DMS 273 treated with DMSO at 0.1 percent for 48 hours (cell line): ENCODE results near the gene TLX2.

ENCODE experiments used
- DNase-seq: peaks from one replicate; lab custom pipeline; 2025; lab: John Stamatoyannopoulos, UW

Gene TLX2

DNA sequence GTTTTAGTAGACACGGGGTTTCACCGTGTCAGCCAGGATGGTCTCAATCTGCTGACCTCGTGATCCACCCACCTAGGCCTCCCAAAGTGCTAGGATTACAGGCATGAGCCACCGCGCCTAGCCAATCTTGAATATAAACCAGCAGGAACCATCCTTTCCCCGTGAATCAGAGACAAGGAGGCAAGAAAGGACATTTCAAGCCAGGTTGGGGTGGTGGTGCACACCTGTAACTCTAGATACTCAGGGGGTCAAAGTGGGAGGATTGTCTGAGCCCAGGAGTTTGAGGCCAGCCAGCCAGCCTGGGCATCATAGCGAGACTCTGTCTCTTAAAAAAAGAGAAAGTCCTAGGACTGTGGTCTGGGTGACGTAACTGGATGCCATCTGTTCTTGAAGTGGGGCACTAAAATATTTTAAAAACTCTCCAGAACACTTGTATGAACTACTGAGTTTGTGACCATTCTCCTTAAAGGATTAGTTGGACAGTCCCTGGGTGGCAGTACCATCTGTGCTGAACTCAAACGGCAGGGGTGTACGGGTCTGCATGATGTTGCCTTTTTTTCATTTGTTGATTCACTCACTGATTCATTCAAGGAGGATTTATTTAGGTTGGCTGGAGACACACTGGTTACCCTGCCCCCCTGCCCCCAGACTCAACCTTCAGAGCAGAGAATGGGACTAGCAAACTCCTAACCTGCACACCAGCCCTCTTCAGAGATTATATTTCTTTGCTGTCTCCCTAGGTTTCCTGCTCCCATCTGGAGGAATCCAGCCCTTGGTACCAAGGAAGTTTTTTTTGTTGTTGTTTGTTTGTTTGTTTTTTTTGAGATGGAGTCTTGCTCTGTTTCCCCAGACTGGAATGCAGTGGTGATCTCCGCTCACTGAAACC is 2.9 kb upstream of the TLX2 start:
- peak; percentile 29 for DNase-seq

DNA sequence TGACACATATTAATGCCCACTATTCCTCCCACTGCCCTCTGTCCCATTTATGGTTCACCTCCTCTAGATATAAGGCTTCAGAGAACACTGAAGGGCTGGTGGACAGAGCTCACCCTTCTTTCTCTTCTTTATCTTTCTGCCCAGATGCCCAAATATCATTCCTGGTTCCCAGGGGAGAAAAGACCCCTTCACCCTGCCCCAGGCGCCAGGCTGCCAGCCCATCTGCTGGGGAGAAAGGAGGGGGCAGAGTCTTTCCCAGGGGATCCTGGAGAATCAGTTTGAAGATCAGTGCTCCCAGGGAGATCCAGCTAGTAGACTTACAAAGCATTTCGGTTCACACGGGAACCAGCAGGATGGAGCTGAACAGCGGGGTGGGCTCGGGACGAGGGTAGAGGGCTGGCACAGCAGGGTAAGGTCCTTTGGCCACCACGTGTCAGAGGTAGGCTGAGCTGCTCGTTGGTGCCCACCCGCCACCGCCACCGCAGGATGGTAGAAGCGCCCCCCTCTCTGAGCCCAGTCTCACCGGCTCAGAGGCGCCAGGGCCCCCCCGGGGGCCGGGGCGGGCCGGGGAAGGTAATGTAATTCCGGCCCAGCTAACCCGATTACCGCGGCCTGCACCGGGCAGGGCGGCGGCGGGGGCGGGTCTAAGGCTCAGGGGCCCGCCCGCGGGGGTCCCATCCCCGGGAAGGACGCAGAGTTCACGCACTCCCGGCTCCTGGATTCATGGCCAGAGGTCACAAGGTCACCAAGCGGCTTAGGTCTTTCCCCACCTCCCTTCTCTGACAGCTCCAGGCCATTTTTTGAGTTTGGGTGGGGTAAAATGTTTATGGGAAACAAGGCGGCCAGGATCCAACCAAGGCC is 1.3 kb upstream of the TLX2 start:
- DNase-seq, result no peak

DNA sequence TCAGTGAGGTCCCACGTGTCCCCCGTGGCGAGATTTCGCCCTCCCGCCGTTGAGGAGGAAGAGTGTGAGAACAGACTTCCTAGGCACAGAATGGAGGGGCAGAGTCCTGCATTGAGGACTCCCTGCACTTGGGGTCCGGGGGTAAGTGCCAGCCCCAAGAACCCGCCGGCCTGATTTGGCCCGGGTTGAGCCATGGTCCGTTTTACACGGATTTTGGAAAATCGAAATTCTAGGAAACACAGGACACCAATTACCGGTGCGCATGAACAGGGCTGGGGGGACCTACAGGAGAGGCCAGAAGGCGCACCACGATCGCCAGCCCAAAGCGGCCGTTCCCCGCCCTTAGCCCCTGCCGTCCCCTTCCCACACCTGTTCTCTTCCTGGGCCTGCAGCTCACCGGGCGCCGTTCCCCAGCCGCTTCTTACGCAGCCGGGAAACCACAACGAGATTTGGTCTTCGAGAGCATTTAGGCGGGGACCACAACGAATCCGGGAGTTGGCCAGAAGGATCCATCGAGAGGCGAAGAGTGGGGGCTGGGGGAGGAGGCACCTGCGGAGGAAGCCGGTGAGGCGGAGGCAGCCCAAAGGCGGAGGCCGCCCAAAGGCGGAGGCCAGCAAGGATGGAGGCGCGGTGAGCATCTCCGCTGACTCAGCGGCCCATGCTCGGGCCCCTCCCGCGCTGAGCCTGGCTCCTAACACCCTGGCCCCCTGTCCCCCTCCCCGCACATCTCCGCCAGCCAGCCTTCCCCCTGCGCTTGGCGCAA is 464 bp upstream of the TLX2 start:
- DNase-seq, result no peak

DNA sequence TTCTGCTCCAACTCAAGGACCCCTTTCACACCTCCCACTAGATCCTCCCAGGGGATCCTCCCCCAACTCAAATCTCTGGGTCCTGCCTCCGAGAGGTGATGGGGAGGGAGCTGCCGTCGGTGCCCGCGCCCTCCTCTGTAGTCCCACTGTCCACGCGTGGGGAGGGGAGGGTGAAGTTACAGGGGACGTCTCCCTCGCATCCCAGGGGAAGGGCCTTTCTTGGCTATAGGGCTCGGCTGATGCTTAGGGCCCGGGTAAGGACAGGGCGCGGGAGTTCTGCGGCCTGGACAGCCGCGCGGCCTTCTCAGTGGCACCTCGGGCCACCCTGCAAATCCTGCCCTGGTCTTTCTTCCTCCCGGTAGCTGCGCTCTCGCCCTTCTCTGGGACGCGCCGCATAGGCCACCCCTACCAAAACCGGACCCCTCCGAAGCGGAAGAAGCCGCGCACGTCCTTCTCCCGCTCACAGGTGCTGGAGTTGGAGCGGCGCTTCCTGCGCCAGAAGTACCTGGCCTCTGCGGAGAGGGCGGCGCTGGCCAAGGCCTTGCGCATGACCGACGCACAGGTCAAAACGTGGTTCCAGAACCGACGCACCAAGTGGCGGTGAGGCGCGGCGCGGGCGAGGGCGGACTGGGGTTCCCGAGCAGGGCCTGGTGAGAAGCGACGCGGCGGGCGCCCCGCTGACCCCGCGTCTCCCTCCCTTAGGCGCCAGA is 1.2 kb downstream of the TLX2 start:
- no peak for DNase-seq

DNA sequence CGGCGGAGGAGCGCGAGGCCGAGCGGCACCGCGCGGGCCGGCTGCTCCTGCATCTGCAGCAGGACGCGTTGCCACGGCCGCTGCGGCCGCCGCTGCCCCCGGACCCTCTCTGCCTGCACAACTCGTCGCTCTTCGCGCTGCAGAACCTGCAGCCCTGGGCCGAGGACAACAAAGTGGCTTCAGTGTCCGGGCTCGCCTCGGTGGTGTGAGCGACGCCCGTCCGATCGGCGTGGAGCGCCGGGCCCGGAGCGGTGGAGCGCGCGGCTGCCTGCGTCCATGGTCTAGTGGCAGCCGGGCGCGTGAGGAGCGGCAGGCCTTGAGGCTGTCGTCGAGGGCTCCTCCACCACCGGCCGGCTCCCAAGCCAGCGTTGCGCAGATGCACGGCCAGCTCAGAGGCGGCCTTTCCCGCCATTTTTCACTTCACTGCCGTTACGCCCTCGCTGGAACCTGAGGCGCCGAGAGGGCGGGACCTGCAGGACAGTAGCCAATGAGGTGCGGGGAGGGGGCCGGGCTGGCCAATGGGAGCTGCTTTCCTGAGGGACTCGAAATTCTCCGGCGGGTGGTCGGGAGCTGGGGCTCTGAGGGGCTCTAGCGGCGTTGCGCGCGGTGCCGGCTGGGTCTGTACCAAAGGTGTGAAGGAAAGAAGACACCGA is 1.9 kb downstream of the TLX2 start:
- no peak for DNase-seq

DNA sequence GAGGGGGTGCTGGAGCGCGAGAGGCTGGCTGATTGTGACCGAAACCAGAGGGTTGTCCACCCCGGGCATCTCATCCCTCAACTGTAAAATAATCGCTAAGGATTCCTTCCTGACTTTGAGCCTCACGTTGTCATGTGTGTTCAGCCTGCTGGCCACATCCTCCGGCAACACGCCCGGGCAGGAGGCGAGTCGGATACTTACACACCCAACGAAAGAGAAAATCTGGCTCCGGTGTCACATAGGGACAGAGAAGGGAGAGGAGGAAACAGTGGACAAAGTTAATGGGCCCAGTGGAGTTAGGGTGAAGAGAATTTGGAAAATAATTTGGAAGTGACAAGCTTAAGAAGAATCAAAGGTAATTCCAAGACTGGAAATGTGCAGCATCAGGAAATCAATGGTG is 2.4 kb downstream of the TLX2 start:
- DNase-seq, result no peak

DNA sequence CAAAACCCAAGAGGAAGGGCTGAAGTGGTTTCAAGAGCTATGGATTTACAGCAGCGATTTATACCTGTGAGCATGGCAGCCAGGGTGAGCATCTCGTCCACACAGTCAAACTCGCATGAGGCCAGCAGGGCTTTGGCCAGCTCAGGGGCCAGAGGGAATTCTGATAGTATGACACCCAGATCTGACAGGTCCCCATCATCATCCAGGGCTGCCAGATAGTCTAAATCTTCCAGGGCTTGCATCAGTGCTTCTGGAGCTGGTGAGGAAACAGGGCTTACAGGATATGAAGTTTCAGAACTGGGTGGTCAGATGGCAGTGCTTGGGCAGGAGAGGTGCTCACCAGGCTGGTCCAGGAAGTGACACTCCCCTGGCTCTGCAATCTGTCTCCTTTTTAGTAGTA is 8.3 kb downstream of the TLX2 start:
- DNase-seq, result no peak

DNA sequence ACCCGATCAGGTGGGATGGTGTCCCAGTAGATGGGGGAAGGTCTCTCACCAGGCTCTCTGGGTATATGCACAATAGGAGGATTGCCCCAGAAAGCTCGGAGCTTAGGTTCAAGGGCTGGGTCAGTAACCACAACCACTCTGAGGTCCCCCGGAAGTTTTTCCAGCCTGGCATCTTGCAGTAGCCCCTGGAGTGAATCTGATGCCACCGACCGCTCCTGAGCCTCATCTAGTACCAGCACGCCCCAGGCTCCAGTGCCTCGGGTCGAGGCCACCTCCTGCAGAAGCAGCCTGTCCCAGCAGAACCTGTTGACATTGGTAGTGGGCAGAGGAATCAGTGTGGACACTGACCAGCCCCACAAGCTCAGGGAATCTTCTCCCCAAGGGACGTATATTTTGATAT is 9.8 kb downstream of the TLX2 start:
- DNase-seq, result no peak

DNA sequence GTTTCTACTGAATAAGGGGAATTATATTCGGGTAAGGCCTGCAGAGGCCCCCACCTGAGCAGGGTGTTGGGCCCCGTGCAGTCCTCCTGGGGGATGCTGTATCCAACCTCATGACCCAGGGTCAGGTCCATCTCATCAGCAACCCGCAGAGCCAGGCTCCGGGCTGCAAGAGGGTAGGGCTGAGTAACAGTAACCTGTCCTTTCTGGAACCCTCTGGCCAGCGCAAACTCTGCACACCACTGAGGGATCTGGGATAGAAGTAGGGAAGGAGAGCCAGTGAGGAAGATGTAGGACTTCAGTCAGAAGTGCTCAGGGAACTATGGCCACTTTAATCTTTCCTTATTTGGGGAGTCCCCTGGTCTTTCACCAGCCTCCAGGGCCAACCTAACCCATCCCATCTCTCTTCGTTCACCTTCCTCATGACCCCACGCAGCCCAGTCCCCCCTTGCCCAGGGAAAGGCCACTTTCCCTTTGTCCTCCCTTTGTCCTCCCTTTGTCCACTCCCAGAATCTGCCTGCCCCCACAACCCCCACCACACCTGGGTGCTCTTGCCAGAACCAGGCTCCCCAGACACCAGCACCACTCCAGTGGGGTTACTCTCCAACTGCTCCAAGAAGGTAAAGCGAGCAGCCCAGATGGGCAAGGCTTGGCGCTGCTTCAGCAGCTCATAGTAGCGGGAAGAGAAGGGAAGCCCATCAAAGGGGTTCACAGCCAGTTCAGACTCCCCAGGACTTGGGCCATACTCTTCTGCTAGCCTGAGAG is 10.9 kb downstream of the TLX2 start:
- no peak for DNase-seq

DNA sequence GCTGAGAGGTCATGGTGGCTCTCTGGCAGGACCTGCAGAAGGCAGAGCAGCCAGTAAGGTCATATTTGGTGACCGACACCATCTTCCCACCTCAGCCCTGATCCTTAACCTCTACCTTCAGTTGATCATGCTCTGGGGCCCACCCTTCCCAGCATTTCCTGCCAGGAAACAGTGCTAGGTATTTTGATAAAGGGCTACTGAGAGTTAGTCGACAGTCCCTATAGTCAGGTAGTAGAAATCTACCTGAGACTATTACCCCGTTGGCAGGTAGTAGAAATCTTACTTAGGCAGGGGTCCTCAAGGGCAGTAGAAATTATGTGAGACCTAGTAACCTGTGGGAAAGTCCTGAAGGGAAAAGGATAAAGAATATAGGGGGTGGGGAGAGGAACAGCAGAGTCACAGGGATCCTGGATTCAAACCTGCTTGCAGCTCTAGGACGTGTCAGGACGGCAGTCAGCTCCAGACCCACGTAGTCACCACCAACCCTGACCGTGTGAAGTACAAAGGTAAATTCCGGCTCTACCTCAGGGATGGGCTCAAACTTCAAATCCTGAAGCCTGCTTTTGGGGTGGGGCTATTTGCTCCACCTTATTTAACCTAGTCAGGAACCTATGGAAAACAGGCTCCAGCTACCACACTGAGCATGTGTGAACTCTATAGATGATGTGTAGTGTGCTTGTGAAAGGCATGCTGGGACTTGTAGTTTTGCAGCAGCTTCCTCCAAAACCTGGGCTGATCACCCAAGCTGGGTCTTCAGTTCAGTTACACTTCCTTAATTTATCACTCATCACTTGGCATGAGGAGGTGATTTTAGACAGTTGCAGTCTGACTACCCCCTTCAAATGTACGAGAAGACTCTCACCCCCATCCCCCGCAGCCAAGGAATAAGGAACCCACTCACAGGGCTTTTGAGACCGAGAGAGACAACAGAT is 11.7 kb downstream of the TLX2 start, which contains the start of gene DQX1:
Gene DQX1, minus strand, starts transcription at position 515 of the 932 bp plus-strand sequence. Its CDS starts 502 bp downstream, at position 13.
- DNase-seq, result no peak

DNA sequence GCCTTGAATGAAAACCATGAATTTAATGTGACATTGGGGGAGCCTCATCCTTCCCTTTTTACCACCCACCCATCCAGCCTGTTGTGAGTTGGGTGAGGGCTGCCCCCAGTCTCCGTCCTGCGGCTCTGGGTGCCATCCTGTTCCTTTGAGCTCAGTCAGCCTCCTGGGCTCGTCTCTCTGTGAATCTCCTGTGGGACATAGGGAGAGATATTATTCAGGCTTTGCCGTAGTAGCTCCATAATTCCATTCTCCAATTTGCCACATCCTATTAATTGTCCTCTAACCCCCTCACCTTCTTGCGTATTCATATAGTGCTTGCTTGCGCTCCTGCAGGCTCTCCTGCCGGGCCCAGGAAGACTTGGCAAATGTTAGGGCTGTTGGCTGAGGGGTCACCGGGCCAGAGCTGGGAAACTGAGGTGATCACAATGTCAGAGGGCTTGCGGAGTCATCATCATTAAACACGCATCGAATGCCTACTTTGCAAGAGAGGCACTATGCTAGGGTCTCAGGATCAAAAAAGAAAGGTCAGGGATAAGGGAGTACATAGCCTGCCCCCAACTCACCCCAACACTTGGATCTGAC is 12.5 kb downstream of the TLX2 start:
- DNase-seq, result no peak

DNA sequence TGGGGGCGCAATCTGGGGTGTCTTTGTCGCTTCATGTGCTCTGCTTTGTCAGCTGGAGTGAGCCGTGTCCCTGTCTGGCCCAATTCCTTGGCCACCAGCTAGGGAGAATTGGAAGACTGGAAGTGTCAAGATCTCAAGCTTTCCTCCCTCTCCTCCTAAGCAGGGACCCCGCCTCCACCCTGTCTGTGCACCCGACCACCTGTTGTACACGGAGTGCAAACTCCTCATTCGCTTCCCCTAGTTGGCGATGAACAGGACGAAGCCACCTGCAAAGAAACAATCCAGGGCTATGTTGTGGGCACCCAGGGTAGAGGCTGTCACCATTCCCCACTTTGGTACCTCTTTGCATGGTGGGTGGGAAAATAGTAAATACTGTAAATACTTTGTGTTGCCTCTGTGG is 13.5 kb downstream of the TLX2 start:
- no peak for DNase-seq

DNA sequence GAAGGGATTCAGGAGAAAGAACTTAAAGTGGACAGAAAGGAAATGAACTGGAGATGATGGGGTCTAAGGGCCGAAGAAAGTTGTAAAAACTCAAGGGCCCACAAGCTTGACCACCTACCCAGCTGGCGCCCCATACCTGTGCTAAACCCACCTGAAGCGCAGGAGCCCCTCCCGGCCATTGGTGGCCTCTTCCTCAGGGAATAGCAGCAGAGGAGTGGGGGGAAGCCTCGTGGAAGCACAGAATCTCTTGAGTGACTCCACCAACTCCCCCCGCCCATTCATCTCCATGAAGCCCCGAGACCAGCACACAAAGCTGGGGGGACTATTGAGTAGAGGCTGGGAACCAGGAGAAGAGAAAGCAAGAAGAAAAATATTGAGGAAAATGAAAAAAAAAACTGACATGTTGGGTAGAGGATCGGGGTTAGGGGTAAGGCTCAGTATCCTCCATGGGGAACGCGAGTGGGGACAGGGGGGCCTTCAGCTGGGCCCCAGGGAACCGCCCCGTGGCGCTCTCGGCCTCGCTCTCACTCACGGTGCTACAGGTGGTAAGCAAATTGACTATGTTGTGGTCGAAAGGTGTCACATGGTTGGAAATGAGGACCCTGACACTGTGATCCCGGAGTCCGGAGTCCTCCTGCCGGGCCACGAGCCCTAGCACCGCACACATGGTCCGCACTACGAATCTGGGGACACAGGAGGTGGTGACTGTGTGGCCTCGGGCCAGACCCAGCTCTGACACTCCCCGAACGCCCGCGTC is 14.5 kb downstream of the TLX2 start:
- DNase-seq, result no peak

DNA sequence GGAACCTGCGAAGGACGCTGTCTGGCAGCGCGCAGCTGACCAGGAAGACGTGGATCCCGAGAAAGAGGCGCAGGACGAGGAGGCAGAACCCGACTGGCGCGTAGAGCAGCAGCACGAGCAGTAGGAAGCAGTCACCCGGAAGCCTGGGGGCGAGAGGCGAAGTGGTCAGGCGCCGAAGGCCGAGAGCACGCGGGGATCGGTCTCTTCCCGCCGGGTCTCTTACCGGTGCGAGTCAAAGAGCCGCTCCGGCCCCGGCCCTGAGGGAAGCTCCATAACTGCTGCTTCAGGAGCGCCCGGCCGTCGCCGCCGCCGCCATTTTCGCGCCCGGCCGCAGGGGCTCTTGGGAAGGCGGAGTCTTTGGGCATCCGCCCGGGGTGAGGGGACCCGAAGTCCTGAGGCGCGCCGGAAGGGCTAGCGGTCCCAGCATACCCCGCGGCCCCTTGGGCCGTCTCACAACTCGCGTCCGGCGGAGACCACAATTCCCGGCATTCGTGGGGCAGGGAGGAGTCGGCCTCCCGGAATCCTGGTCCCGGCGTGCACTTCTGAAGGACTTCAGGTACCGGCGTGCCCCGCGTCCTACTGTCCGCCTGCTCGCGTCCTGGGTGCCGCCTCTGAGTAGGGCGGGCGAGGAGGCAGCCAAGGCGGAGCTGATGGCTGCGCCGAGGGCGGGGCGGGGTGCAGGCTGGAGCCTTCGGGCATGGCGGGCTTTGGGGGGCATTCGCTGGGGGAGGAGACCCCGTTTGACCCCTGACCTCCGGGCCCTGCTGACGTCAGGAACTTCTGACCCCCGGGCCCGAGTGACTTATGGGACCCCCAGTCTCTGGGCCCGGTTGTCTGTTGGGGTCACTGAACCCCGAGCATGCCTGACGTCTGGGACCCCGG is 15.3 kb downstream of the TLX2 start, which contains the start of the genes AUP1 and HTRA2:
Gene AUP1, minus strand, starts transcription at position 350 of the 882 bp plus-strand sequence. Its CDS starts 77 bp downstream, at position 273.
Gene HTRA2, plus strand, starts transcription at position 577 of the 882 bp plus-strand sequence. Its CDS starts 74 bp downstream, at position 651.
- peak; percentile 95 for DNase-seq

DNA sequence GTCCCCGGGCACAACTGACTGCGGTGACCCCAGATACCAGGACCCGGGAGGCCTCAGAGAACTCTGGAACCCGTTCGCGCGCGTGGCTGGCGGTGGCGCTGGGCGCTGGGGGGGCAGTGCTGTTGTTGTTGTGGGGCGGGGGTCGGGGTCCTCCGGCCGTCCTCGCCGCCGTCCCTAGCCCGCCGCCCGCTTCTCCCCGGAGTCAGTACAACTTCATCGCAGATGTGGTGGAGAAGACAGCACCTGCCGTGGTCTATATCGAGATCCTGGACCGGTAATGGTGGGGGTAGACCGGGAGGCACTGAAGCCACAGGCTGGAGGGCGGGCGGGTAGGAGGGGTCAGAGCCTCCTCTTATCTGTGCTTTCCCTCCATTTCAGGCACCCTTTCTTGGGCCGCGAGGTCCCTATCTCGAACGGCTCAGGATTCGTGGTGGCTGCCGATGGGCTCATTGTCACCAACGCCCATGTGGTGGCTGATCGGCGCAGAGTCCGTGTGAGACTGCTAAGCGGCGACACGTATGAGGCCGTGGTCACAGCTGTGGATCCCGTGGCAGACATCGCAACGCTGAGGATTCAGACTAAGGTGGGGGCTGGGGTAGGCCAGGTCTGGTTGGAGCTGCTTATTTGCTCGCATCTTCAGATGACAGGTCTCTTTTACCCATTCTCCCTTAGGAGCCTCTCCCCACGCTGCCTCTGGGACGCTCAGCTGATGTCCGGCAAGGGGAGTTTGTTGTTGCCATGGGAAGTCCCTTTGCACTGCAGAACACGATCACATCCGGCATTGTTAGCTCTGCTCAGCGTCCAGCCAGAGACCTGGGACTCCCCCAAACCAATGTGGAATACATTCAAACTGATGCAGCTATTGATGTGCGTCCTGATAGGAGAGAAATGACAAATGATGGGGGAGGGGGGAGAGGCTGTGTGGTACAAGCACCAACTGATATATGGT is 16.3 kb downstream of the TLX2 start:
- peak; percentile 35 for DNase-seq

DNA sequence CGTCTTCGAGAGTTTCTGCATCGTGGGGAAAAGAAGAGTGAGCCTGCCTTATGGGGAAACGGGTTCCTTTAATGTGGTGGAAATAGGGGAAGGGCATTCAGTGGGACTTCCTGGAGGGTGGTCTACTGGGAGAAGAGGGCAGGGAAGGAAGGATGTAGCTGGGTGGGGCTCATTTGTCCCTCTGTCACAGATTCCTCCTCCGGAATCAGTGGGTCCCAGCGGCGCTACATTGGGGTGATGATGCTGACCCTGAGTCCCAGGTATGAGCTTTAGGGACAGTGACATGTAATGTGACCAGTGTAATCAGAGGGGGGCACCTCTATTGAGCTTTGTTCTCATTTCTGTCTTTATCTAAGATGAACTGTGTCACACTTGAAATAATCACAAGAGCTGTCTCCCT is 17.4 kb downstream of the TLX2 start:
- DNase-seq, result no peak
